HEK293T (cell line): ENCODE data around the gene VPS18.

ENCODE experiments used
- CTCF ChIA-PET: fragments of 350-600 bp; formaldehyde crosslinking; extraction: SDS; loops from one replicate; lab custom pipeline; 2021; ENCODE audit warnings: antibody characterized with exemption, inconsistent platforms; lab: Yijun Ruan, JAX
- POLR2A ChIA-PET: fragments of 350-600 bp; formaldehyde crosslinking; extraction: SDS; loops from one replicate; lab custom pipeline; 2020; ENCODE audit warnings: antibody characterized with exemption, inconsistent platforms; lab: Yijun Ruan, JAX
- DNase-seq: peaks from one replicate; pipeline ENCODE4 v3.0.0; 2012; ENCODE audit warnings: mixed read lengths; ENCODE audit errors: extremely low spot score
- ARNT ChIP-seq: fragments of 450-650 bp; IDR thresholded peaks from 2 replicates; pipeline ENCODE4 v1.6.1; 2017; ENCODE audit warnings: mild to moderate bottlenecking
- BHLHE40 ChIP-seq: fragments of 450-650 bp; IDR thresholded peaks from 2 replicates; pipeline ENCODE4 v1.6.1; 2016; ENCODE audit warnings: mild to moderate bottlenecking, moderate library complexity, borderline replicate concordance
- CTBP1 ChIP-seq: fragments of 450-650 bp; IDR thresholded peaks from 2 replicates; pipeline ENCODE4 v1.6.1; 2016; ENCODE audit warnings: borderline replicate concordance
- ELF4 ChIP-seq: fragments of 450-650 bp; IDR thresholded peaks from 2 replicates; pipeline ENCODE4 v1.6.1; 2017; ENCODE audit warnings: antibody characterized with exemption
- FOXA1 ChIP-seq: fragments of 450-650 bp; IDR thresholded peaks from 2 replicates; pipeline ENCODE4 v1.6.1; 2016; ENCODE audit warnings: mild to moderate bottlenecking
- FOXK2 ChIP-seq: fragments of 450-650 bp; IDR thresholded peaks from 2 replicates; pipeline ENCODE4 v1.6.1; 2016; ENCODE audit warnings: mild to moderate bottlenecking
- FOXM1 ChIP-seq: fragments of 450-650 bp; IDR thresholded peaks from 2 replicates; pipeline ENCODE4 v1.6.1; 2017; ENCODE audit warnings: mild to moderate bottlenecking, borderline replicate concordance
- HDGF ChIP-seq: fragments of 450-650 bp; IDR thresholded peaks from 2 replicates; pipeline ENCODE4 v1.6.1; 2017; ENCODE audit warnings: antibody characterized with exemption, borderline replicate concordance
- L3MBTL2 ChIP-seq: fragments of 450-650 bp; conservative IDR thresholded peaks from 2 replicates; pipeline ENCODE4 v1.6.1; 2016; ENCODE audit warnings: mild to moderate bottlenecking
- LEF1 ChIP-seq: fragments of 450-650 bp; IDR thresholded peaks from 2 replicates; pipeline ENCODE4 v1.6.1; 2017; ENCODE audit warnings: mild to moderate bottlenecking, borderline replicate concordance
- NFRKB ChIP-seq: fragments of 450-650 bp; IDR thresholded peaks from 2 replicates; pipeline ENCODE4 v1.6.1; 2016; ENCODE audit warnings: mild to moderate bottlenecking, moderate library complexity
- PKNOX1 ChIP-seq: fragments of 450-650 bp; IDR thresholded peaks from 2 replicates; pipeline ENCODE4 v1.6.1; 2016
- SP1 ChIP-seq: fragments of 450-650 bp; IDR thresholded peaks from 2 replicates; pipeline ENCODE4 v1.6.1; 2017
- SUZ12 ChIP-seq: fragments of 450-650 bp; IDR thresholded peaks from 2 replicates; pipeline ENCODE4 v1.6.1; 2016; ENCODE audit warnings: mild to moderate bottlenecking
- TARDBP ChIP-seq: fragments of 450-650 bp; IDR thresholded peaks from 2 replicates; pipeline ENCODE4 v1.6.1; 2016
- ZNF384 ChIP-seq: fragments of 450-650 bp; IDR thresholded peaks from 2 replicates; pipeline ENCODE4 v1.6.1; 2016

Gene VPS18

GRCh38 chr15:40942337-40942854, 48.1 kb downstream of the VPS18 start:
- no peak for DNase-seq
- no peak for TF ChIP-seq FOXK2
- no peak for TF ChIP-seq ARNT
- no peak for TF ChIP-seq FOXA1
- TF ChIP-seq ELF4 = no peak
- TF ChIP-seq LEF1 = no peak
- no peak for TF ChIP-seq TARDBP
- no peak for TF ChIP-seq HDGF
- TF ChIP-seq NFRKB = no peak
- no peak for TF ChIP-seq FOXM1
- no peak for TF ChIP-seq ZNF384
- TF ChIP-seq PKNOX1 = no peak
- no peak for TF ChIP-seq SUZ12
- no peak for TF ChIP-seq CTBP1
- TF ChIP-seq L3MBTL2 = no peak
- TF ChIP-seq BHLHE40 = no peak
- TF ChIP-seq SP1 = no peak
- CTCF ChIA-PET = interaction anchor here (0.7 to 2.2 kb wide), 8 partner anchors 9 to 114 kb away, joined by 3 to 22 read pairs (median 4); partner anchors contain the start of genes CHAC1 and DLL4
- POLR2A ChIA-PET = interaction anchor here (0.8 to 5.1 kb wide), 7 partner anchors 11 to 390 kb away, joined by 3 to 146 read pairs (median 5); partner anchors contain the start of genes CHAC1, NUSAP1 and OIP5

- no peak for DNase-seq
- TF ChIP-seq BHLHE40 (no peak), PKNOX1 (no peak), LEF1 (no peak), SUZ12 (no peak), SP1 (no peak), CTBP1 (no peak), FOXK2 (no peak), ZNF384 (no peak), TARDBP (no peak), FOXM1 (no peak), ELF4 (no peak), FOXA1 (no peak)
- POLR2A ChIA-PET = interaction anchor here (1.3 to 5.1 kb wide), 3 partner anchors 12 to 241 kb away, joined by 5 to 146 read pairs (median 24); partner anchors contain the start of gene CHAC1
- CTCF ChIA-PET = interaction anchor here (0.8 to 2.2 kb wide), 5 partner anchors 8 to 79 kb away, joined by 3 to 22 read pairs (median 8); partner anchors contain the start of gene DLL4
Measured at GRCh38 chr15:40942878-40943277, 48.6 kb downstream of the VPS18 start.

GRCh38 chr15:40943764-40944365, 49.6 kb downstream of the VPS18 start:
- ChIA-PET POLR2A (interaction anchor here (5.1 kb wide), 1 partner anchor 11 kb away, joined by 146 read pairs; the partner anchor contains the start of gene CHAC1), CTCF (no interaction called here)
- TF ChIP-seq PKNOX1 (no peak), ELF4 (no peak), ARNT (no peak)
- no peak for DNase-seq

GRCh38 chr15:40944510-40945296, 50.5 kb downstream of the VPS18 start:
- POLR2A ChIA-PET = interaction anchor here (1.8 to 5.1 kb wide), 2 partner anchors 10 to 12 kb away, joined by 4 to 146 read pairs; partner anchors contain the start of gene CHAC1
- TF ChIP-seq HDGF (no peak), L3MBTL2 (no peak), TARDBP (no peak), ARNT (no peak), ELF4 (no peak), PKNOX1 (no peak), BHLHE40 (no peak), LEF1 (no peak), FOXM1 (no peak), FOXK2 (no peak), FOXA1 (no peak), ZNF384 (no peak), NFRKB (no peak), SP1 (no peak), SUZ12 (no peak), CTBP1 (no peak)
- CTCF ChIA-PET = no interaction called here
- DNase-seq = no peak
